Prostate gland (tissue), 2 donors: ENCODE data around the gene FBXL19.

Experiments used
- POLR2AphosphoS5 ChIP-seq: sonication (generic); formaldehyde crosslinking; IDR thresholded peaks from one replicate; pipeline ENCODE4 v1.6.1; 2017; ENCODE audit warnings: antibody characterized with exemption
- TF ChIP-seq, protein P1 (sequence below), 4 experiments: fragments of 200-600 bp in 2 of 4; fragments of 450-650 bp in 2 of 4; sonication (generic) in 2 of 4; IDR thresholded peaks; 1 replicate in 3 of 4; 2 replicates in 1 of 4; pipeline ENCODE4 v1.5.1; 2016 to 2019; ENCODE audit warnings: antibody characterized with exemption in 4 of 4, mild to moderate bottlenecking in 2 of 4, moderate library complexity in 2 of 4

DNA sequence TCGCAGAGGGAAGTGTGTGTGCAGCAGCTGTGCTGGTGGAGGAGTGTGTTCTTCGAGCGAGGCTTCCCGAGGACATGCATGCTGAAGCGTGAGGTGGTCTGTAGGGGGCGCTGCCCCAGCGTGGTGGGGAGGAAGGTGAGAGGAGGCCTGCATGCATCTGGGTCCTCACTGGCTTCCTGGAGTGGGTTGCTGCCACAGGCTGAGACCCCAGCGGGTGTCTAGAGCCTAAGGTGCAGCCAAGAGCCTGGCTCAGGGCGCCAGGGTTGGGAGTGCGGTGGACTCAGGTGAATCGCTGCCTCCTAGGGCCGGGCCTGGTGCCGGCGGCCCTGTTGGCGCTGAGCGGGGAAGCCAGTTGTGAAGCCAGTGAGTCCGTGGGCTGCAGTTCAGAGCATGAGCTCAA is 54.1 kb downstream of the FBXL19 start:
- no peak for TF ChIP-seq POLR2AphosphoS5
- TF ChIP-seq, protein P1, sequence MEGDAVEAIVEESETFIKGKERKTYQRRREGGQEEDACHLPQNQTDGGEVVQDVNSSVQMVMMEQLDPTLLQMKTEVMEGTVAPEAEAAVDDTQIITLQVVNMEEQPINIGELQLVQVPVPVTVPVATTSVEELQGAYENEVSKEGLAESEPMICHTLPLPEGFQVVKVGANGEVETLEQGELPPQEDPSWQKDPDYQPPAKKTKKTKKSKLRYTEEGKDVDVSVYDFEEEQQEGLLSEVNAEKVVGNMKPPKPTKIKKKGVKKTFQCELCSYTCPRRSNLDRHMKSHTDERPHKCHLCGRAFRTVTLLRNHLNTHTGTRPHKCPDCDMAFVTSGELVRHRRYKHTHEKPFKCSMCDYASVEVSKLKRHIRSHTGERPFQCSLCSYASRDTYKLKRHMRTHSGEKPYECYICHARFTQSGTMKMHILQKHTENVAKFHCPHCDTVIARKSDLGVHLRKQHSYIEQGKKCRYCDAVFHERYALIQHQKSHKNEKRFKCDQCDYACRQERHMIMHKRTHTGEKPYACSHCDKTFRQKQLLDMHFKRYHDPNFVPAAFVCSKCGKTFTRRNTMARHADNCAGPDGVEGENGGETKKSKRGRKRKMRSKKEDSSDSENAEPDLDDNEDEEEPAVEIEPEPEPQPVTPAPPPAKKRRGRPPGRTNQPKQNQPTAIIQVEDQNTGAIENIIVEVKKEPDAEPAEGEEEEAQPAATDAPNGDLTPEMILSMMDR (IDR thresholded peaks at IDR 0.05) = no peak
